ENCODE data around the gene C1orf74. TPM values are rescaled to one million over a fixed set of nuclear protein-coding genes. Genes with fewer than 3 reads are reported as not detected.
"Not testable (repeated sequence)": the region's sequence is repeated elsewhere in the genome, so short reads cannot be mapped to it uniquely, and the experiment has no call there.

Gene C1orf74
- total RNA-seq, 4 donors from 2014 or later = 2.3 to 3.7 (median 2.8) TPM

- WGBS, 2 donors = 62 to 67% methylated on average over 1 of the region's 1 CpG
- DNase-seq (ENCODE audit: low spot score in 2 of 2) = no peak
- no peak for TF ChIP-seq CTCF (IDR thresholded peaks at IDR 0.05)
- no peak for TF ChIP-seq POLR2A (IDR thresholded peaks at IDR 0.05)
- intact Hi-C loops (cut with DNase I; ENCODE audit: low total_unique reads) = no loop called here
- no peak overlapping the region for H3K4me3 ChIP-seq (ENCODE audit: low read depth, poor library complexity, severe bottlenecking)
These were observed 19.2 kb upstream of the C1orf74 start for GRCh38 chr1:209803568-209803967.

- TF ChIP-seq CTCF (IDR thresholded peaks at IDR 0.05) (no peak), POLR2A (IDR thresholded peaks at IDR 0.05) (no peak)
- no peak overlapping the region for H3K4me3 ChIP-seq (ENCODE audit: low read depth, poor library complexity, severe bottlenecking)
- no peak for DNase-seq (ENCODE audit: low spot score in 2 of 2)
- WGBS, 2 donors = 56 to 67% methylated on average over 4 of the region's 4 CpGs
- intact Hi-C loops (cut with DNase I; ENCODE audit: low total_unique reads) = no loop called here
These were observed 18.4 kb upstream of the C1orf74 start for GRCh38 chr1:209802780-209803152.

GRCh38 chr1:209802117-209802779 lies 17.9 kb upstream of the C1orf74 start:
- no peak overlapping the region for H3K4me3 ChIP-seq (ENCODE audit: low read depth, poor library complexity, severe bottlenecking)
- intact Hi-C loops (cut with DNase I; ENCODE audit: low total_unique reads) = no loop called here

GRCh38 chr1:209800984-209801834 lies 16.9 kb upstream of the C1orf74 start:
- intact Hi-C loops (cut with DNase I; ENCODE audit: low total_unique reads) = no loop called here
- 44 to 46% methylated on average over 5 of the region's 5 CpGs for WGBS, 2 donors
- TF ChIP-seq POLR2A (IDR thresholded peaks at IDR 0.05) (no peak), CTCF (IDR thresholded peaks at IDR 0.05) (no peak)
- no peak overlapping the region for H3K4me3 ChIP-seq (ENCODE audit: low read depth, poor library complexity, severe bottlenecking)
- no peak for DNase-seq (ENCODE audit: low spot score in 2 of 2)

More at GRCh38 chr1:209802117-209802779, 17.9 kb upstream of the C1orf74 start:
- TF ChIP-seq CTCF (IDR thresholded peaks at IDR 0.05) = no peak
- TF ChIP-seq POLR2A (IDR thresholded peaks at IDR 0.05) = no peak
- no peak for DNase-seq (ENCODE audit: low spot score in 2 of 2)
- WGBS, 2 donors = 59 to 62% methylated on average over 4 of the region's 4 CpGs

GRCh38 chr1:209797978-209798639 lies 13.8 kb upstream of the C1orf74 start:
- WGBS, 2 donors = 54 to 63% methylated on average over 9 of the region's 9 CpGs
- DNase-seq (ENCODE audit: low spot score in 2 of 2) = no peak

GRCh38 chr1:209793711-209794110 lies 9.4 kb upstream of the C1orf74 start:
- intact Hi-C loops (cut with DNase I; ENCODE audit: low total_unique reads); H3K4me3 ChIP-seq (ENCODE audit: low read depth, poor library complexity, severe bottlenecking); DNase-seq (ENCODE audit: low spot score in 2 of 2): not testable (repeated sequence)
- WGBS, 2 donors = 89 to 90% methylated on average over 3 of the region's 3 CpGs

More at GRCh38 chr1:209797978-209798639, 13.8 kb upstream of the C1orf74 start:
- intact Hi-C loops (cut with DNase I; ENCODE audit: low total_unique reads) = no loop called here
- TF ChIP-seq POLR2A (IDR thresholded peaks at IDR 0.05) = no peak
- no peak for TF ChIP-seq CTCF (IDR thresholded peaks at IDR 0.05)
- no peak overlapping the region for H3K4me3 ChIP-seq (ENCODE audit: low read depth, poor library complexity, severe bottlenecking)
